NCI-H526 treated with DMSO at 0.1 percent for 48 hours (cell line): ENCODE measurements around the gene CEP295NL.
"Not testable (repeated sequence)": the region's sequence is repeated elsewhere in the genome, so short reads cannot be mapped to it uniquely, and the experiment has no call there.

Experiments
- DNase-seq: peaks from one replicate; lab custom pipeline; 2025; lab: John Stamatoyannopoulos, UW

Gene CEP295NL

DNA sequence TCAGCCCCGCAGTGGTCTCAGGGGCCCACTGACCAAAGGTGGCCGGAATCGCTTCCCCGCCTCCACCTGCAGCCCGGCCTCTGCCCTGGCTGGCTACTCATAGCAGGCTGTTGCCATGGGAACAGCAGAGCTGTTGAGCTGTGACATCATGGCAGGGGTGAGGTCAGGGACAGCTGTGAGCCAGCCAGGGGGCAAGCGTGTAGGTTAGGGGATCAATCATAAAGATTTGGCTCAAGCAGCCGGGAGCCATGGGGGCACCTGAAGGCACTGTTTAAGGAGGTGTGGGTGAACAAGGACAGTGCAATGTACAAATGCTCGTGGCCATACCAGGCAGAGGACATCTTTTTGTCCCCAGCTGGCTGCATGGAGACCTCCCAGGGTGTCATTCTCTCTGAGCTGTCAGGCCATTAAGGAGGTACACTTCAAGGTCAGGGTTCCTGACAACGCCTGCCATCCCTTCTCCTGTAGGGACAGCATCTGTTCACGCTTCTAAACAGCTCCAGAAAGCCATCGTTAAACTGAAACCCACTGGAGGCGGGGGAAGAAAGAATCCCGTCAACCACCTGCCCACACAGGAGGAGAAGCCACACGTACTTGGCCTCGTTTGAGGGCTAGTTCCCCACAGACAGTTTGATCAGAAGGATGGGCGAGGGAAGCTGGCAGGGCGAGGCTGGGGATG, at the start of gene CEP295NL:
TSS of gene CEP295NL (minus strand) at position 101 of the 679 bp plus-strand sequence. CDS start 1,373 bp downstream, outside the sequence.
- DNase-seq = no peak

GRCh38 chr17:78952706-78953105, 49.7 kb upstream of the CEP295NL start:
- no peak for DNase-seq

GRCh38 chr17:78951967-78952551, 49.1 kb upstream of the CEP295NL start:
- no peak for DNase-seq

- DNase-seq = no peak
Observed at GRCh38 chr17:78950870-78951269, 47.9 kb upstream of the CEP295NL start.

GRCh38 chr17:78947235-78948149, 44.5 kb upstream of the CEP295NL start:
- DNase-seq = no peak

DNA sequence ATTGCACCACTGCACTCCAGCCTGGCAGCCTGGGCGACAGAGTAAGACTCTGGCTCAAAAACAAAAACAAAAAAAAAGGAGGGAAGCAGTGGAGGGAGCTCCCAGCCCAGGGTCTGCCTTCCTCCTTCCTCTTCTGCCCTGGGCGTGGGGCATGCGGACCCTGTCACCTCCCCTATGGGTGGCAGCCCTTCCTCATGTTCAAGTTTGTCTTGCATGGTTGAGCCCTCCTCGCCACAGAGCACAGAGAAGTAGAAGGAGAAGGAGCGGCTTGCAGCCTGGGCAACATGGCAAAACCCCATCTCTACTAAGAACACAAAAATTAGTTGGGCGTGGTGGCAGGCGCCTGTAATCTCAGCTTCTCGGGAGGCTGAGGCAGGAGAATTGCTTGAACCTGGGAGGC, 43.6 kb upstream of the CEP295NL start:
- no peak for DNase-seq

DNA sequence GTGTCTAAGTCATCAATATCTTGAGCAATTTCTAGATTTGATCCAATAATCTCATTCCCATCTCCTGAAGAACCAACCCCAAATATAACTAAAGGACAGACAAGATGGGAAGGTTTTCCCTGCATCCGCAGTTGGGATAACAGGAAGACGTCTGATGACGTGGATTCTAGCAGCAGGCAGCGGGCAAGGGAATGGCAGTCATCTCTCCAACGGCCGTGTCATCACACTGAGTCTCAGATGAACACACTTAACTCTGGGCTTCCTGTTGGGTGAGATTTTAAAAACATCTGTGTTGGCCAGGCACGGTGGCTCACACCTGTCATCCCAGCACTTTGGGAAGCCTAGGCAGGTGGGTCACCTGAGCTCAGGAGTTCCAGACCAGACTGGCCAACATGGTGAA, 43.1 kb upstream of the CEP295NL start:
- no peak for DNase-seq

GRCh38 chr17:78945455-78945854, 42.5 kb upstream of the CEP295NL start:
- DNase-seq = not testable (repeated sequence)

GRCh38 chr17:78944956-78945355, 42.0 kb upstream of the CEP295NL start:
- no peak for DNase-seq

DNA sequence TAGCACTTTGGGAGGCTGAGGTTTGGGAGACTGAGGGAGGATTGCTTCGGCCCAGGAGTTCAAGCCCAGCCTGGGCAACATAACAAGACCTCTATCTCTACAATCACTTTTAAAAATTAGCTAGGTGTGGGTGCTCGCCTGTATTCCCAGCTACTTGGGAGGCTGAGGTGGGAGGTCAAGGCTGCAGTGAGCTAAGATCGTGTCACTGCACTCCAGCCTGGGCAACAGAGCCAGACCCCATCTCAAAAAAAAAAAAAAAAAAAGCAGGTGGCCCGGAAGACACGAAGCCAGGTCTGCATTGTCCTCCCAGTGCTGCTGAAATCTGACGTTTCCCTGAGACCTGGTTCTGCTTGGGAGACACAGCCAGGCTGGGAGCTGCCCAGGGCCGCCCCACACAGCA, 41.0 kb upstream of the CEP295NL start:
- DNase-seq = no peak

DNA sequence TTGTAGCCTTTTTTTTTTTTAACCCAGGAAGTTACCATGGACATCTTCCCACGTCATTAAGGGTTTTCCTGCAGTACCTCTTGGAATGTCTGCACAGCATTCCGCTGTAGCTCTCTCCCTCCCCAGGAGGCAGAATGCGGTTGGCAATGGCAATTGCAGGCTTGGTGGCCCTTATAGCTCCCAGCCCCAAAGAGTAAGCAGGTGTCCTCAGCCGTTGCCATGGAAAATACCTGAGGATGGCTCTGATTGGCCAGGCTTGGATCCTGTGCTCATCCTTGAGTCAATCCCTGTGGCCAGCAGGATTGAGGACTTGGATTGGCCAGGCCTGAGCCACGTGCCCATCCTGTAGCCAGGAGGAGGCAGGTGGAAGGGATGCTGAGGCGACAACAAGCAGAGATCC, 37.7 kb upstream of the CEP295NL start:
- DNase-seq = no peak

DNA sequence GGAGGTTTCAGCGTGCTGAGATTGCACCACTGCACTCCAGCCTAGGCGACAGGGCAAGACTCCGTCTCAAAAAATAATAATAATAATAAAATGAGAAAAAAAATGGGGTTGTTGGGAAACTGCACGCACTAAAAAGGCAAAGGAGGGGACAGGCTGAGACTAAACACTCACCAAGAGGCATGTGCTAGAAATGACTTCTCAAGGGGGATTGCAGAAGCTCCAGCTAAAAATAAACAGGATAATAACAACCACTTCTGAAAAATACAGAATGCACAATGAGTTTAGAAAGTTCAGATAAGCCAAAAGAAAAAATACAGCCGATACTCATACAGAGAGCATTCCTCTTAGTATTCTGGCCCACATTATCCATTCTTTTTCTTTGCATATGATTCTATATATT, 37.3 kb upstream of the CEP295NL start:
- no peak for DNase-seq

GRCh38 chr17:78939615-78940014, 36.6 kb upstream of the CEP295NL start:
- DNase-seq = no peak

GRCh38 chr17:78937561-78937960, 34.6 kb upstream of the CEP295NL start:
- no peak for DNase-seq

DNA sequence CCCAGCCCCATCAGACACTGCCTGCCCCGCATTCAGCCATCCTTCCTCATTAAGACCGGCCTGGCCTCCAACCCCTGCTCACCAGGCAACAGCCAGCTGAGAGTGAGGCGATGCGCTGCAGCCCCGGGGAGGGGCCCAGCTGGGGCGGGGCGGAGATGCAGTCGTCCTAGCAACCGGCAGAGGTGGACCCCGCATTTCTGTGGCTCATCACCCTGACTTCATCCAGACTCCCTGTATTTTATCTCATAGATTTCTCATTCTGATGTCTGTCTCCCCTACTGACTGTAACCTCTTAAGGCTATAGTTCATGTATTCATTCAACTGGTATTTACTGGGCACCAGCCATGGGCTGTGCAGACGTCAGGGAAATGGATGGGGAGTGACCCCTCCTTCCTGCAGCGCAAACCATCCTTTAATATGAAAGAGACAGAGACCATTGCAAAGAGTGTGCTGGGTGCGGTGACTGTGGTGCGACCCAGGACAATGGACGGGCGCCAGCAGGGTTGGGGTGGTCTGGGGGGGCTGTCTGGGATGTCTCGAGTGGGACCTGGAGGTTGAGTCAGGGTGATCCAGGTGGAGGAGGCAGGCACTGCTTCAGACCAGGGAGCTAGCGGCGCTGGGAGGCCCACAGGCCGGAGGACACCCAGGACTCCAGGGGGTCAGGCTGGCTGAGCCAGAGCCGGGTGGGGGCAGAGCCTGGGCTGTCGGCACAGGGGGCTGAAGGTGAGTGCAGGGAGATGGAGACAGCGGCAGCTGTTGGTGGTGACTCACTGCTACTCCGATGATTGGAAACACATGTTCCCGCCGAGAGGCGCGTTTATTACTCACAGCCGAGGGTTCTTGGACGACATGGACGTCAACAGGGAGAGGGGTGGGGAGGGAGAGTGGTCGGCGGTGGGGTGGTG, 32.7 kb upstream of the CEP295NL start:
- DNase-seq = no peak

- no peak for DNase-seq
Observed at GRCh38 chr17:78934681-78935418, 31.8 kb upstream of the CEP295NL start.

GRCh38 chr17:78933959-78934568, 31.1 kb upstream of the CEP295NL start:
- no peak for DNase-seq

DNA sequence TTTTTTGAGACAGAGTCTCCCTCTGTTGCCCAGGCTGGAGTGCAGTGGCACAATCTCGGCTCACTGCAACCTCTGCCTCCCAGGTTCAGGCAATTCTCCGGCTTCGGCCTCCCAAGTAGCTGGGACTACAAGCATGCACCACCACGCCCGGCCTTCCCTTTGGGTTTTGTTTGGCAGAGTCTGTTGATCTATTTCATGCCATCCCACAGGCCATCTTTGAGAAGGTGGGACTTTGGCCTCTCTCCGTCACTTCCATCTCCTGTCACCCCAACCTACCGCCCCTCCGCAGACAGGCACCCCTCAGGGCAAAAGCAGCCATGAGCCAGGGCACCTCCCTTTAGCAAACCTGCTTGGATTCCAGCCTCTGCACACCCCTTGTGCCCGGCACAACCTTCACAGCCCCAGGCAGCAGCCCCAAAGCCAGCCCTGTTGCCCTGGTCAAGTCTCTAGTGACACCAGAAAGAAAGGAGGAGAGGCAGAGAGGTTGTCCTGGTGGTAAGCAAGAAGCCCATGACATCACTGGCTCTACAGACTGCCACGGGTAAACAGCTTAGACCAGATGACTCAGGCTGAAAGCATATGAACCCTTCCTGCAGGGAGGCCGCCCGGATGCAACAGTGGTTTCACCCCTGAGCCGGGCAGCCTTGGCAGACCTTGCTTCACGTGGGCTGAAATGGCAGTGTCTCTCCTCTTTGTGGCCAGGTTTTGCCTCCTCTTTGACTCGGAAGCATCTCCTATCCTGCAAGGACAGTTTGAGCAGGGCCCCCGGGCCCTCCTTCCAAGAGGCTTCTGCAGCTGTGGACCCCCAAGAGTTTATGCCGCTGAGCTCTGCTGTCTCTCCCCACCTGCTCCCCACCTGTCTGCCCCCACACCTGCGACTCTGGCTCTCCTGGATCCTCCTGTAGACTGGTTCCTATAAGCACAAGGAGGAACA, 30.3 kb upstream of the CEP295NL start:
- no peak for DNase-seq
